OCI-LY3 (cell line): ENCODE measurements around the gene RARRES1.

Source experiments
- H2AFZ ChIP-seq: fragments of 200-600, 300-600 bp; shearing (Covaris generic); 2 replicates; pipeline ENCODE4 v1.6.0; 2014; ENCODE audit warnings: antibody characterized with exemption, low read depth, low read length
- H3K27ac ChIP-seq: fragments of 200-600, 300-600 bp; sonication (generic); 2 replicates; pipeline ENCODE4 v1.5.1; 2014; ENCODE audit warnings: mild to moderate bottlenecking, low read length, moderate library complexity, mixed read lengths
- H3K27me3 ChIP-seq: fragments of 200-600, 300-600 bp; sonication (generic); 2 replicates; pipeline ENCODE4 v1.6.1; 2014; ENCODE audit warnings: low read depth, low read length, mixed read lengths
- H3K36me3 ChIP-seq: fragments of 200-600, 300-600 bp; sonication (generic); replicated peaks from 2 replicates; pipeline ENCODE3; 2014; ENCODE audit warnings: low read depth, low read length, mixed read lengths
- H3K4me1 ChIP-seq: fragments of 300-600, 200-600 bp; sonication (generic); 2 replicates; pipeline ENCODE4 v1.6.1; 2014; ENCODE audit warnings: low read length, mixed read lengths
- H3K4me2 ChIP-seq: fragments of 200-600, 300-600 bp; sonication (generic); 2 replicates; pipeline ENCODE4 v1.6.1; 2014; ENCODE audit warnings: low read length, mixed read lengths
- H3K4me3 ChIP-seq: fragments of 300-600, 200-600 bp; sonication (generic); 2 replicates; pipeline ENCODE4 v1.5.1; 2014; ENCODE audit warnings: antibody characterized with exemption, mild to moderate bottlenecking, low read length, moderate library complexity
- H3K79me2 ChIP-seq: fragments of 300-600, 200-600 bp; shearing (Covaris generic); 2 replicates; pipeline ENCODE4 v1.6.1; 2014; ENCODE audit warnings: mild to moderate bottlenecking, low read length, mixed read lengths
- H3K9ac ChIP-seq: fragments of 300-600, 200-600 bp; shearing (Covaris generic); 2 replicates; pipeline ENCODE4 v1.6.0; 2014; ENCODE audit warnings: mild to moderate bottlenecking, low read length, moderate library complexity
- H3K9me3 ChIP-seq: fragments of 200-600, 300-600 bp; shearing (Covaris generic); 2 replicates; pipeline ENCODE4 v1.6.1; 2014; ENCODE audit warnings: low read length, mixed read lengths; ENCODE audit not compliant: insufficient read depth
- H4K20me1 ChIP-seq: fragments of 200-600, 300-600 bp; sonication (generic); 2 replicates; pipeline ENCODE4 v1.6.1; 2016; ENCODE audit warnings: low read length, mixed read lengths; ENCODE audit not compliant: insufficient read depth
- CTCF ChIP-seq: fragments of 200-600, 300-600 bp; sonication (generic); IDR thresholded peaks from 2 replicates; pipeline ENCODE4 v1.5.1; 2014; ENCODE audit warnings: antibody characterized with exemption, low read length, low read depth
- EZH2phosphoT487 ChIP-seq: fragments of 200-600 bp; shearing (Covaris generic); IDR thresholded peaks from 2 replicates; pipeline ENCODE4 v1.6.1; 2018; ENCODE audit warnings: antibody characterized with exemption, mixed run types, low read depth

Gene RARRES1

GRCh38 chr3:158678687-158679086 is 53.6 kb downstream of the RARRES1 start:
- no peaks in the 10 kb centered on the region for H3K9me3 ChIP-seq
- no peak overlapping the region for H3K27ac ChIP-seq
- no peaks in the 10 kb centered on the region for H3K36me3 ChIP-seq
- no peaks in the 10 kb centered on the region for H3K27me3 ChIP-seq
- no peak overlapping the region for H3K9ac ChIP-seq
- H3K79me2 ChIP-seq: no peaks in the 10 kb centered on the region
- H3K4me1 ChIP-seq: peaks cover 4% of the 10 kb centered on the region
- H3K4me3 ChIP-seq: no peak overlapping the region
- H2AFZ ChIP-seq: no peak overlapping the region
- no peaks in the 10 kb centered on the region for H4K20me1 ChIP-seq
- no peak for TF ChIP-seq CTCF
- no peak for TF ChIP-seq EZH2phosphoT487
- no peak overlapping the region for H3K4me2 ChIP-seq

GRCh38 chr3:158672215-158673176 is 59.8 kb downstream of the RARRES1 start, which contains the start of gene LXN:
LXN (minus strand) TSS chr3:158672648; CDS start chr3:158672478, 170 bp downstream.
- H3K27ac ChIP-seq: no peak within 1 kb of the TSS
- no peaks in the 10 kb centered on the region for H3K27me3 ChIP-seq
- peaks cover 8% of the 10 kb centered on the region for H3K36me3 ChIP-seq
- H3K79me2 ChIP-seq: no peaks in the 10 kb centered on the region
- H3K4me3 ChIP-seq: no peak within 1 kb of the TSS
- H3K9me3 ChIP-seq: no peaks in the 10 kb centered on the region
- TF ChIP-seq CTCF (no peak), EZH2phosphoT487 (no peak)
- no peak within 1 kb of the TSS for H2AFZ ChIP-seq
- H3K9ac ChIP-seq: no peak within 1 kb of the TSS
- no peaks in the 10 kb centered on the region for H4K20me1 ChIP-seq
- H3K4me2 ChIP-seq: no peak within 1 kb of the TSS
- no peaks in the 10 kb centered on the region for H3K4me1 ChIP-seq

GRCh38 chr3:158671821-158672214 is 60.4 kb downstream of the RARRES1 start:
- no peaks in the 10 kb centered on the region for H3K27me3 ChIP-seq
- no peaks in the 10 kb centered on the region for H4K20me1 ChIP-seq
- no peak overlapping the region for H2AFZ ChIP-seq
- TF ChIP-seq EZH2phosphoT487 (no peak), CTCF (no peak)
- no peaks in the 10 kb centered on the region for H3K79me2 ChIP-seq
- no peak overlapping the region for H3K27ac ChIP-seq
- no peak overlapping the region for H3K9ac ChIP-seq
- H3K4me1 ChIP-seq: no peaks in the 10 kb centered on the region
- H3K36me3 ChIP-seq: peaks cover 8% of the 10 kb centered on the region
- H3K4me3 ChIP-seq: no peak overlapping the region
- no peak overlapping the region for H3K4me2 ChIP-seq
- no peaks in the 10 kb centered on the region for H3K9me3 ChIP-seq

GRCh38 chr3:158668506-158668905 is 63.8 kb downstream of the RARRES1 start:
- no peak overlapping the region for H3K27ac ChIP-seq
- H3K9ac ChIP-seq: no peak overlapping the region
- H3K36me3 ChIP-seq: peaks cover 13% of the 10 kb centered on the region
- H3K79me2 ChIP-seq: no peaks in the 10 kb centered on the region
- TF ChIP-seq CTCF (no peak), EZH2phosphoT487 (no peak)
- H4K20me1 ChIP-seq: no peaks in the 10 kb centered on the region
- H2AFZ ChIP-seq: no peak overlapping the region
- H3K4me1 ChIP-seq: no peaks in the 10 kb centered on the region
- no peaks in the 10 kb centered on the region for H3K27me3 ChIP-seq
- no peaks in the 10 kb centered on the region for H3K9me3 ChIP-seq
- no peak overlapping the region for H3K4me2 ChIP-seq
- no peak overlapping the region for H3K4me3 ChIP-seq
